SK-N-SH treated with all-trans-retinoic acid at 6 μM for 48 hours (cell line): ENCODE measurements around the gene MT2A.
A peak's percentile ranks its signal among the peaks of the same experiment; 100 is the strongest.

ENCODE experiments used
- ATAC-seq: fragments of 200-7000 bp; cut with Tn5 transposase; 3 replicates; pipeline ENCODE4 v1.9.1; 2020; ENCODE audit warnings: mild to moderate bottlenecking, moderate library complexity
- ARNTL ChIP-seq: fragments of 450-650 bp; formaldehyde crosslinking; IDR thresholded peaks from 2 replicates; pipeline ENCODE4 v1.5.0; 2020; ENCODE audit warnings: low read depth, mild to moderate bottlenecking, moderate library complexity, borderline replicate concordance
- BACH2 ChIP-seq: fragments of 250-450 bp; sonication (Bioruptor Pico); IDR thresholded peaks from 2 replicates; pipeline ENCODE4 v1.9.0; 2021; ENCODE audit warnings: mild to moderate bottlenecking, borderline replicate concordance
- CSDC2 ChIP-seq: fragments of 250-450 bp; sonication (Bioruptor Pico); IDR thresholded peaks from 2 replicates; pipeline ENCODE4 v1.5.0; 2020; ENCODE audit warnings: mild to moderate bottlenecking, moderate library complexity
- ESRRG ChIP-seq: fragments of 250-450 bp; sonication (Bioruptor Pico); IDR thresholded peaks from 2 replicates; pipeline ENCODE4 v1.6.1; 2021; ENCODE audit warnings: mild to moderate bottlenecking
- GLIS3 ChIP-seq: fragments of 250-450 bp; sonication (Bioruptor Pico); IDR thresholded peaks from 2 replicates; pipeline ENCODE4 v1.5.0; 2020; ENCODE audit warnings: mild to moderate bottlenecking, moderate library complexity
- OSR1 ChIP-seq: fragments of 250-450 bp; sonication (Bioruptor Pico); IDR thresholded peaks from 2 replicates; pipeline ENCODE4 v1.8.0; 2022; ENCODE audit warnings: moderate library complexity, mild to moderate bottlenecking, inconsistent platforms
- PPARA ChIP-seq: fragments of 250-450 bp; sonication (Bioruptor Pico); IDR thresholded peaks from 2 replicates; pipeline ENCODE4 v1.5.0; 2020; ENCODE audit warnings: mild to moderate bottlenecking, borderline replicate concordance
- SNAI2 ChIP-seq: fragments of 250-450 bp; sonication (Bioruptor Pico); IDR thresholded peaks from 2 replicates; pipeline ENCODE4 v1.5.0; 2020; ENCODE audit warnings: mild to moderate bottlenecking, moderate library complexity
- TCF4 ChIP-seq: fragments of 250-450 bp; sonication (Bioruptor Pico); IDR thresholded peaks from 2 replicates; pipeline ENCODE4 v1.8.0; 2021; ENCODE audit warnings: mild to moderate bottlenecking, moderate library complexity, borderline replicate concordance
- TOX ChIP-seq: fragments of 250-450 bp; sonication (Bioruptor Pico); IDR thresholded peaks from 2 replicates; pipeline ENCODE4 v1.8.0; 2021; ENCODE audit warnings: mild to moderate bottlenecking, moderate library complexity, borderline replicate concordance
- ZC3H10 ChIP-seq: fragments of 250-450 bp; sonication (Bioruptor Pico); IDR thresholded peaks from 2 replicates; pipeline ENCODE4 v1.5.1; 2021; ENCODE audit warnings: mild to moderate bottlenecking, moderate library complexity
- ZFP3 ChIP-seq: fragments of 250-450 bp; sonication (Bioruptor Pico); IDR thresholded peaks from 2 replicates; pipeline ENCODE4 v1.5.0; 2020; ENCODE audit warnings: mild to moderate bottlenecking, moderate library complexity
- ZFP30 ChIP-seq: fragments of 450-650 bp; formaldehyde crosslinking; IDR thresholded peaks from 2 replicates; pipeline ENCODE4 v1.5.0; 2022; ENCODE audit warnings: mild to moderate bottlenecking, moderate library complexity
- ZNF565 ChIP-seq: fragments of 450-650 bp; formaldehyde crosslinking; conservative IDR thresholded peaks from 2 replicates; pipeline ENCODE4 v1.5.0; 2020; ENCODE audit warnings: low read depth, mild to moderate bottlenecking, moderate library complexity
- ZNF70 ChIP-seq: fragments of 450-650 bp; formaldehyde crosslinking; IDR thresholded peaks from 2 replicates; pipeline ENCODE4 v1.5.0; 2020; ENCODE audit warnings: mild to moderate bottlenecking, moderate library complexity
- ZNF8 ChIP-seq: fragments of 450-650 bp; formaldehyde crosslinking; IDR thresholded peaks from 2 replicates; pipeline ENCODE4 v1.5.0; 2020; ENCODE audit warnings: mild to moderate bottlenecking, moderate library complexity
- TF ChIP-seq, protein P1 (sequence below): fragments of 250-450 bp; sonication (Bioruptor Pico); IDR thresholded peaks from 2 replicates; pipeline ENCODE4 v1.5.0; 2020; ENCODE audit warnings: mild to moderate bottlenecking, moderate library complexity
- TF ChIP-seq, protein P2 (sequence below): fragments of 250-450 bp; sonication (Bioruptor Pico); IDR thresholded peaks from 2 replicates; pipeline ENCODE4 v1.5.1; 2021; ENCODE audit warnings: mild to moderate bottlenecking, moderate library complexity
- TF ChIP-seq, protein P3 (sequence below): fragments of 250-450 bp; sonication (Bioruptor Pico); IDR thresholded peaks from 2 replicates; pipeline ENCODE4 v1.5.1; 2020; ENCODE audit warnings: low read depth, mild to moderate bottlenecking, moderate library complexity
- TF ChIP-seq, protein P4 (sequence below): fragments of 250-450 bp; sonication (Bioruptor Pico); IDR thresholded peaks from 2 replicates; pipeline ENCODE4 v1.8.0; 2021; ENCODE audit warnings: low read depth, mild to moderate bottlenecking, moderate library complexity, borderline replicate concordance

MT2A gene

DNA sequence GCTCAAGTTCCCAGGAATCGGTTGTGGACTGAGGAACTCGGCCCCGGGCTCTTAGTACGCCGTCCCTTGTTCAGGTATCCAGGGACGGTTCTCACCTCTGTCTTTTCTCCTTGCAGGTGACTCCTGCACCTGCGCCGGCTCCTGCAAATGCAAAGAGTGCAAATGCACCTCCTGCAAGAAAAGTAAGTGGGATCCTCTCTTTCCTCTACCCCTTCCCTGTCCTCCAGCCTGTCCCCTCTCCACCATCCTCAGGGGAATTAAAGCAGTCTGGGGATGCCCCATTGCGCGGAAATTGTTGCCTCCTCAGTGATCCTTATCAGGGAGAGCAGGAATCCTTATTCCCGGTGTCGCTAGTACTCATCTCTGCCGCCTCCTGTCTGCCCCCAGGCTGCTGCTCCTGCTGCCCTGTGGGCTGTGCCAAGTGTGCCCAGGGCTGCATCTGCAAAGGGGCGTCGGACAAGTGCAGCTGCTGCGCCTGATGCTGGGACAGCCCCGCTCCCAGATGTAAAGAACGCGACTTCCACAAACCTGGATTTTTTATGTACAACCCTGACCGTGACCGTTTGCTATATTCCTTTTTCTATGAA is 585 bp downstream of the MT2A start:
- TF ChIP-seq CSDC2 (CRISPR knock-in tag): no peak
- TF ChIP-seq, protein P1, sequence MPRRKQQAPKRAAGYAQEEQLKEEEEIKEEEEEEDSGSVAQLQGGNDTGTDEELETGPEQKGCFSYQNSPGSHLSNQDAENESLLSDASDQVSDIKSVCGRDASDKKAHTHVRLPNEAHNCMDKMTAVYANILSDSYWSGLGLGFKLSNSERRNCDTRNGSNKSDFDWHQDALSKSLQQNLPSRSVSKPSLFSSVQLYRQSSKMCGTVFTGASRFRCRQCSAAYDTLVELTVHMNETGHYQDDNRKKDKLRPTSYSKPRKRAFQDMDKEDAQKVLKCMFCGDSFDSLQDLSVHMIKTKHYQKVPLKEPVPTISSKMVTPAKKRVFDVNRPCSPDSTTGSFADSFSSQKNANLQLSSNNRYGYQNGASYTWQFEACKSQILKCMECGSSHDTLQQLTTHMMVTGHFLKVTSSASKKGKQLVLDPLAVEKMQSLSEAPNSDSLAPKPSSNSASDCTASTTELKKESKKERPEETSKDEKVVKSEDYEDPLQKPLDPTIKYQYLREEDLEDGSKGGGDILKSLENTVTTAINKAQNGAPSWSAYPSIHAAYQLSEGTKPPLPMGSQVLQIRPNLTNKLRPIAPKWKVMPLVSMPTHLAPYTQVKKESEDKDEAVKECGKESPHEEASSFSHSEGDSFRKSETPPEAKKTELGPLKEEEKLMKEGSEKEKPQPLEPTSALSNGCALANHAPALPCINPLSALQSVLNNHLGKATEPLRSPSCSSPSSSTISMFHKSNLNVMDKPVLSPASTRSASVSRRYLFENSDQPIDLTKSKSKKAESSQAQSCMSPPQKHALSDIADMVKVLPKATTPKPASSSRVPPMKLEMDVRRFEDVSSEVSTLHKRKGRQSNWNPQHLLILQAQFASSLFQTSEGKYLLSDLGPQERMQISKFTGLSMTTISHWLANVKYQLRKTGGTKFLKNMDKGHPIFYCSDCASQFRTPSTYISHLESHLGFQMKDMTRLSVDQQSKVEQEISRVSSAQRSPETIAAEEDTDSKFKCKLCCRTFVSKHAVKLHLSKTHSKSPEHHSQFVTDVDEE (CRISPR knock-in tag): no peak
- TF ChIP-seq TOX (CRISPR knock-in tag): no peak
- TF ChIP-seq, protein P2, sequence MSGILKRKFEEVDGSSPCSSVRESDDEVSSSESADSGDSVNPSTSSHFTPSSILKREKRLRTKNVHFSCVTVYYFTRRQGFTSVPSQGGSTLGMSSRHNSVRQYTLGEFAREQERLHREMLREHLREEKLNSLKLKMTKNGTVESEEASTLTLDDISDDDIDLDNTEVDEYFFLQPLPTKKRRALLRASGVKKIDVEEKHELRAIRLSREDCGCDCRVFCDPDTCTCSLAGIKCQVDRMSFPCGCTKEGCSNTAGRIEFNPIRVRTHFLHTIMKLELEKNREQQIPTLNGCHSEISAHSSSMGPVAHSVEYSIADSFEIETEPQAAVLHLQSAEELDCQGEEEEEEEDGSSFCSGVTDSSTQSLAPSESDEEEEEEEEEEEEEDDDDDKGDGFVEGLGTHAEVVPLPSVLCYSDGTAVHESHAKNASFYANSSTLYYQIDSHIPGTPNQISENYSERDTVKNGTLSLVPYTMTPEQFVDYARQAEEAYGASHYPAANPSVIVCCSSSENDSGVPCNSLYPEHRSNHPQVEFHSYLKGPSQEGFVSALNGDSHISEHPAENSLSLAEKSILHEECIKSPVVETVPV (CRISPR knock-in tag): no peak
- TF ChIP-seq ARNTL (CRISPR knock-in tag): no peak
- TF ChIP-seq BACH2 (CRISPR knock-in tag): no peak
- TF ChIP-seq SNAI2 (CRISPR knock-in tag): no peak
- TF ChIP-seq, protein P3, sequence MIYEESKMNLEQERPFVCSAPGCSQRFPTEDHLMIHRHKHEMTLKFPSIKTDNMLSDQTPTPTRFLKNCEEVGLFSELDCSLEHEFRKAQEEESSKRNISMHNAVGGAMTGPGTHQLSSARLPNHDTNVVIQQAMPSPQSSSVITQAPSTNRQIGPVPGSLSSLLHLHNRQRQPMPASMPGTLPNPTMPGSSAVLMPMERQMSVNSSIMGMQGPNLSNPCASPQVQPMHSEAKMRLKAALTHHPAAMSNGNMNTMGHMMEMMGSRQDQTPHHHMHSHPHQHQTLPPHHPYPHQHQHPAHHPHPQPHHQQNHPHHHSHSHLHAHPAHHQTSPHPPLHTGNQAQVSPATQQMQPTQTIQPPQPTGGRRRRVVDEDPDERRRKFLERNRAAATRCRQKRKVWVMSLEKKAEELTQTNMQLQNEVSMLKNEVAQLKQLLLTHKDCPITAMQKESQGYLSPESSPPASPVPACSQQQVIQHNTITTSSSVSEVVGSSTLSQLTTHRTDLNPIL (CRISPR knock-in tag): no peak
- TF ChIP-seq ZFP3 (CRISPR knock-in tag): no peak
- no peak for TF ChIP-seq ZNF70
- TF ChIP-seq ZNF8 (CRISPR knock-in tag): no peak
- TF ChIP-seq TCF4 (CRISPR knock-in tag): no peak
- TF ChIP-seq PPARA: no peak
- TF ChIP-seq, all 23 proteins: peak for 0

DNA sequence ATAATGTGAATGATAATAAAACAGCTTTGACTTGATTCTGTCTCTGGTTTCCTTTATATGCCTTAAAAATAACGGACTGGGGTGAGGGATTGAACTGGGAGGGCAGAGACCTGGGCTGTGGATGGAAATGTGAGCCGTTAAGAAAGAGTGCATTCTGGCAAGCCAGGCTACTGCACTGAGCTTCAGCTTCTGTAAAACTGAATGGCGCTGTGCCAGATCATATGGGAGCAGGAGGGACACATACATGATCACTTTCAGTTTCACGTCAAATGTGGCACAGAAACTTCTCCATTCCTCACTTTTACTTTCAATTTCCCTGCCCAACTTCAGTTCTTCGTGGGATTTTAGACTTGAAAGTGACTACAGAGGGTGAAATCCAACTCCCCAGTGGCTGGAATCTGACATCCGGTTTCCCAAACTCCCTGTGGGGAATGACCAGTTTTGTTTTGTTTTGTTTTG is 1.1 kb downstream of the MT2A start:
- peak; percentile 30 for ATAC-seq
- TF ChIP-seq CSDC2 (CRISPR knock-in tag) (no peak), PPARA (no peak), ESRRG (no peak), ZFP30 (CRISPR knock-in tag) (no peak)
- TF ChIP-seq, all 23 proteins: peak for 0

More for the DNA sequence above, 585 bp downstream of the MT2A start:
- ATAC-seq: peak; percentile 5

DNA sequence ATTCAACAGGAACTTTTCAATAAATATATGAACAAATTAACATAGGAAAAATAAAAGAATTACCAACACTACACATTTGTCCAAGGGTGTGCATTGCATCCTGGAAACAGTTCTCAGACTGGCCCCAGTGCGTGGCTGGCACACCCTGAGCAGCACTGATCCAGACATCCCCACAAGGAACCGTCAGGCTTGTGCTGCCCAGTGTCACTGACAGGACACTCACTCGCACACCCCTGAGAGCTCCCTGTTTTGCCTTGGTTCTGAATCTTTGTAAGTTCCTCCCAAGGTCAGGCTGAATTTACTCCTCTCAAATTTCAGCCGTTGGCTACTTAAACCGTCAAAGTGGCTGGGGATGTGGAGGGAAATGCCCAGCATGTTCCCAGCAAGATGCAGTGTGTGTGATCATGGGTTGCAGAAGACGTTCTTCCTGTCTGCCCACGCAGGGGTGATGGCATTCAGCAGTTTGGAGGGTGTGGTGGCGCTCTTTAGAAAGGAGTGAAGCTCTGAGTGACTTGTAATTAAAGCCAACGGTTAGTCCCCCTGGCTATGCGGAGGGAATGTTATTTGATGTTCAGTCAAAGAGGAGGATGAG is 1.7 kb downstream of the MT2A start:
- TF ChIP-seq ZNF70 (no peak), ZFP3 (CRISPR knock-in tag) (0 out of 2 replicates have a peak, but pooled peaks have one; percentile 32)

DNA sequence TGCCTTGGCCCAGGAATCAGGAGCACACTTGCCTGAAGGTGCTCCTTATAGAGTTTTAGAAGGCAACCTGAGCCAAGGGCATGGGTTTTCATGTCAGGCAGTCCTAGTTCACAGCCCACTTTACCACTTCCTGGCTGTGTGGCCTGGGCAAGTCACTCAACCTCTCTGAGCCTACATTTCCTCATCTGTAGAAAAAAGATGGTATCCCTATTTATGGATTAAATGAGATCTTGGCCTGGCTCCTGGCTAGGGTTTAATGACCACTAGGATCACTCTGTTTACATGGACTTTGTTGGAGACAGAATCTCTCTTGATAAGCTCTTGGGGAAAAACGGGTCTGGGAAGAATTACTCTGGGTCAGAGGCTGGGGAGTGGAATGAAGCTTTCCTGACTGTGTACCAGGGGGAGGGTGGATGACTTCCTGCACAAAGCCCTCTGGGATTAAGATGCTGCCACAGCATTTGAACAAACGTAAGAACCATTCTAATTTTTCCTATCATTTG is 2.3 kb downstream of the MT2A start:
- no peak for ATAC-seq
- no peak for TF ChIP-seq TCF4 (CRISPR knock-in tag)
- no peak for TF ChIP-seq TOX (CRISPR knock-in tag)
- TF ChIP-seq, protein P3 (CRISPR knock-in tag): no peak
- TF ChIP-seq ARNTL (CRISPR knock-in tag): no peak
- no peak for TF ChIP-seq ZNF70
- TF ChIP-seq ZNF565: no peak
- TF ChIP-seq PPARA: no peak
- no peak for TF ChIP-seq BACH2 (CRISPR knock-in tag)
- TF ChIP-seq, protein P1 (CRISPR knock-in tag): no peak
- no peak for TF ChIP-seq GLIS3 (CRISPR knock-in tag)
- TF ChIP-seq ZNF8 (CRISPR knock-in tag): no peak
- no peak for TF ChIP-seq OSR1
- TF ChIP-seq, protein P2 (CRISPR knock-in tag): no peak
- TF ChIP-seq, protein P4, sequence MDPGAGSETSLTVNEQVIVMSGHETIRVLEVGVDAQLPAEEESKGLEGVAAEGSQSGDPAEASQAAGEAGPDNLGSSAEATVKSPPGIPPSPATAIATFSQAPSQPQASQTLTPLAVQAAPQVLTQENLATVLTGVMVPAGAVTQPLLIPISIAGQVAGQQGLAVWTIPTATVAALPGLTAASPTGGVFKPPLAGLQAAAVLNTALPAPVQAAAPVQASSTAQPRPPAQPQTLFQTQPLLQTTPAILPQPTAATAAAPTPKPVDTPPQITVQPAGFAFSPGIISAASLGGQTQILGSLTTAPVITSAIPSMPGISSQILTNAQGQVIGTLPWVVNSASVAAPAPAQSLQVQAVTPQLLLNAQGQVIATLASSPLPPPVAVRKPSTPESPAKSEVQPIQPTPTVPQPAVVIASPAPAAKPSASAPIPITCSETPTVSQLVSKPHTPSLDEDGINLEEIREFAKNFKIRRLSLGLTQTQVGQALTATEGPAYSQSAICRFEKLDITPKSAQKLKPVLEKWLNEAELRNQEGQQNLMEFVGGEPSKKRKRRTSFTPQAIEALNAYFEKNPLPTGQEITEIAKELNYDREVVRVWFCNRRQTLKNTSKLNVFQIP (CRISPR knock-in tag): no peak
- TF ChIP-seq ZC3H10 (CRISPR knock-in tag): no peak
- no peak for TF ChIP-seq SNAI2 (CRISPR knock-in tag)
- TF ChIP-seq, all 23 proteins: peak for 0

More for the DNA sequence above, 1.7 kb downstream of the MT2A start:
- ATAC-seq: peak; percentile 10
